ENCODE results near the gene SCGB1C1. TPM values are rescaled to one million over a fixed set of nuclear protein-coding genes. Genes with fewer than 3 reads are reported as not detected.
A peak's percentile ranks its signal among the peaks of the same experiment; 100 is the strongest.

The SCGB1C1 gene
- total and polyA plus RNA-seq, 9 donors = not detected

DNA sequence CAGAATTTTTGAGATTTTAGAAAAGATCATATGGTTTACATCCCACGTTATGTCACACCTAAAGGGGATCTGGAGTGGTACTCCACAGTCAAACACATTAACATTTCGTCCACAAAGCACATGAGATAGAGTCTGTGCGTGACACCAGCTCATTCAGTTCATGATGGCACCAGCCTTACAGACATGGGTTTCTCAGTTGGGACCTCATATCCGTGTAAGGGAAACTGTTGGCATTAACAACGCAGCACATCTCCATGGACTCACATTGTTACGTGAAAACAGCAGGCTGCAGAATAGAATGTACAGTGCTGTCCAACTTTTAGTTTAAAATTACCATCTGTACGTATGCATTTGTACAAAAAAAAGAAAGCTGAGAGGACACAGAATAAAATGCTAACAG is 28.7 kb downstream of the SCGB1C1 start:
- 87 to 91% (median 89%) methylated on average over 7 of the region's 7 CpGs for WGBS, 3 donors
- Histone ChIP-seq H3K4me3 (no peak overlapping the region), H3K36me3 (no peaks in the 10 kb centered on the region), H3K27me3 (no peaks in the 10 kb centered on the region), H3K4me1 (ENCODE audit: insufficient read depth) (no peaks in the 10 kb centered on the region), H3K9me3 (no peaks in the 10 kb centered on the region), H3K27ac (no peak overlapping the region)
- no peak for DNase-seq
- TF ChIP-seq EP300 (IDR thresholded peaks at IDR 0.05) (no peak), POLR2A (IDR thresholded peaks at IDR 0.05) (no peak)
- TF ChIP-seq, protein P1, sequence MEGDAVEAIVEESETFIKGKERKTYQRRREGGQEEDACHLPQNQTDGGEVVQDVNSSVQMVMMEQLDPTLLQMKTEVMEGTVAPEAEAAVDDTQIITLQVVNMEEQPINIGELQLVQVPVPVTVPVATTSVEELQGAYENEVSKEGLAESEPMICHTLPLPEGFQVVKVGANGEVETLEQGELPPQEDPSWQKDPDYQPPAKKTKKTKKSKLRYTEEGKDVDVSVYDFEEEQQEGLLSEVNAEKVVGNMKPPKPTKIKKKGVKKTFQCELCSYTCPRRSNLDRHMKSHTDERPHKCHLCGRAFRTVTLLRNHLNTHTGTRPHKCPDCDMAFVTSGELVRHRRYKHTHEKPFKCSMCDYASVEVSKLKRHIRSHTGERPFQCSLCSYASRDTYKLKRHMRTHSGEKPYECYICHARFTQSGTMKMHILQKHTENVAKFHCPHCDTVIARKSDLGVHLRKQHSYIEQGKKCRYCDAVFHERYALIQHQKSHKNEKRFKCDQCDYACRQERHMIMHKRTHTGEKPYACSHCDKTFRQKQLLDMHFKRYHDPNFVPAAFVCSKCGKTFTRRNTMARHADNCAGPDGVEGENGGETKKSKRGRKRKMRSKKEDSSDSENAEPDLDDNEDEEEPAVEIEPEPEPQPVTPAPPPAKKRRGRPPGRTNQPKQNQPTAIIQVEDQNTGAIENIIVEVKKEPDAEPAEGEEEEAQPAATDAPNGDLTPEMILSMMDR (IDR thresholded peaks at IDR 0.05) = no peak
- intact Hi-C loops (cut with DNase I) = no loop called here

DNA sequence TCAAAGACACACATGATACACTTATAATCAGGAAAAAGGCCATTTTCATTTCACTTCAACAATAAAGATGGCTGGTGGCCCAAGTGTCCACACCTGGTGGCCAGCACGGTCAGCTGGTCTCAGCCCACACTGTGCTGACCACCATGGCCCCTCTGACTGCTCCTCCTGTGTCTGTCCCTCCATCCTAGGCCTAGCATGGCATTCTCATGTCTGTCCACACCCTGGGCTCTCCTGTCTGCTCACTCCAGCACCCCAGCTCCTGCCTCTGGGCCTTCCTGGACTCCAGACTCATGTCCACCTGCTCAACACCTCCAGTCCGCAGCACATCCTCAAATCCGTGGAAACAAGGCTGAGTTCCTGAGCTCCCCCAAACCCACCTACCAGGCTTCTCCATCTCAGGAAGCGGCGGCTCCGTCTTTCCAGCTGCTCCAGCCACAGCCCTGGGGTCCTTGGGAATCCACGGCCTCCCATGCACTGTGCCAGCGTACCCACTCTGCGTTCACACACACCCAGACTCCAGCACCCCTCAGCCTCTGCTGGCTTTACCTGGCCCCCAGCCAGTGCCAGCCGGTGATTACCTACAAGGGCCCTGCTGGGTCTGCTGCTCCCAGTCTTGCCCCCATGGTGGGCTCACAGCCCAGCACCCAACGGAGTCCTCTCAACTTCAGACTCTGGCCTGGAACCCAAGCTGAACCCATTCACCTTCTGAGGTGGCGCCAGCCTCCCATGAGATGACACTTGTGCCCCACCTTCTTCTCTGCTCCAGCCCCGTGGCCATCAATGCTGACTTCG is 29.3 kb downstream of the SCGB1C1 start:
- H3K27ac ChIP-seq = no peak overlapping the region
- no peak overlapping the region for H3K4me3 ChIP-seq
- TF ChIP-seq POLR2A (IDR thresholded peaks at IDR 0.05) (no peak), EP300 (IDR thresholded peaks at IDR 0.05) (no peak)
- TF ChIP-seq, protein P1 (IDR thresholded peaks at IDR 0.05) = no peak
- peak in 1 of 5 donors; percentile 17 for DNase-seq
- no peaks in the 10 kb centered on the region for H3K9me3 ChIP-seq
- no peaks in the 10 kb centered on the region for H3K4me1 ChIP-seq (ENCODE audit: insufficient read depth)
- intact Hi-C loops (cut with DNase I) = no loop called here
- H3K36me3 ChIP-seq = no peaks in the 10 kb centered on the region
- H3K27me3 ChIP-seq = no peaks in the 10 kb centered on the region
- 89 to 92% (median 90%) methylated on average over 14 of the region's 14 CpGs for WGBS, 3 donors

DNA sequence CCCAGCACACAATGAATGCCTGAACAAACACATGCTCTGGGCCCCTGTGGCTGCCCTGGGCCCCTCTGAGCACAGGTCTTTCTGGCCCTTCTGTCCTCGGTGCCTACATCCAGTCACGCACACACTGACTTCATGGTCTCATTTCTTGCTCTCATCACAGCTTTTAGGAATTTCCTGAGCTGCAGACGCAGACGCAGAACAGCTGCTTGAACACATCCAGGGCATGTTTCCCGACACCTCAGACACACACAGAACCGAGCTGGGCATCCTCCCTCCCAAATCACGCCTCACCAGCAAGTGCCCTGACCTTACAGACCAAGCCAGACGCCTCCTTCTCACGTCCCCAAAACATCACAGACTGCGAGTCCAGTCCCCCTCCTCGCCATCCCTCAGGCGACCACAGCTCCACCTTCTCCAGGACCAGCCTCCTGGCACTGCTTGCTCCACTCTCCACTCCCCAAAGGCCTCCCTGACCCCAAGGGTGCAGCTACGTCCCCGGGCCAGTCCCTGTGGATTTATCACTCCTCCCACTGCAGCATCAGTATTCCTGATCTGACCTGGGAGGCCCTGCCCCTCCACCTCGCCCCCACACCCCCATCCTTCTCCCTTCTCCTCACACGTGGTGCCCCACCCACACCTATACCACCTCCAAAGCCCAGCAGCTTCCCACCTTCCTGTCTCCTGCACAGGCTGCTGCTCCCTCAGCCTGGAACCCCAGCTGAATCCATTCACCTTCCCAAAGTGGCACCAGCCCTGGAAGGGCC is 30.3 kb downstream of the SCGB1C1 start:
- H3K27ac ChIP-seq = no peak overlapping the region
- no peaks in the 10 kb centered on the region for H3K9me3 ChIP-seq
- no peaks in the 10 kb centered on the region for H3K27me3 ChIP-seq
- no peak overlapping the region for H3K4me3 ChIP-seq
- TF ChIP-seq POLR2A (IDR thresholded peaks at IDR 0.05) (no peak), EP300 (IDR thresholded peaks at IDR 0.05) (no peak)
- TF ChIP-seq, protein P1 (IDR thresholded peaks at IDR 0.05) = no peak
- 68 to 73% (median 71%) methylated on average over 16 of the region's 16 CpGs for WGBS, 3 donors
- H3K36me3 ChIP-seq = no peaks in the 10 kb centered on the region
- DNase-seq = peak in 1 of 5 donors; percentile 15
- no peaks in the 10 kb centered on the region for H3K4me1 ChIP-seq (ENCODE audit: insufficient read depth)
- intact Hi-C loops (cut with DNase I) = no loop called here

DNA sequence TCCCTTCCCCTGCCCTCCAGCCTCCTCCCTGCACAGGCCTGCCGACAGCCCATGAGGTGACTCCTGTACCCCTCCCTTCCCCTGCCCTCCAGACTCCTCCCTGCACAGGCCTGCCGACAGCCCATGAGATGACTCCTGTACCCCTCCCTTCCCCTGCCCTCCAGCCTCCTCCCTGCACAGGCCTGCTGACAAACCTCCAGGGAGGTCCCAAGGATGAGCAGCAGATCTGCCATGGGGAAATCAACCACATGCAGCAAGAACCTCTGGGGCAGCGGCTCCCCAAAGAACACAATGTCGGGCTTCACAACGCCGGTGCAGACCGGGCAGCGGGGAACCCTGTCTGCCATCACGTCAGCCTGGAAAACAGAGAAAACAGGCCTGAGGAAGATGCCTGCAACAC is 31.0 kb downstream of the SCGB1C1 start:
- H3K36me3 ChIP-seq = no peaks in the 10 kb centered on the region
- H3K27ac ChIP-seq = no peak overlapping the region
- H3K9me3 ChIP-seq = no peaks in the 10 kb centered on the region
- no peaks in the 10 kb centered on the region for H3K27me3 ChIP-seq
- no peak for TF ChIP-seq POLR2A (IDR thresholded peaks at IDR 0.05)
- TF ChIP-seq EP300 (IDR thresholded peaks at IDR 0.05) = no peak
- TF ChIP-seq, protein P1 (IDR thresholded peaks at IDR 0.05) = no peak
- no peaks in the 10 kb centered on the region for H3K4me1 ChIP-seq (ENCODE audit: insufficient read depth)
- peak in 1 of 5 donors; percentile 8 for DNase-seq
- WGBS, 3 donors = 84 to 96% (median 92%) methylated on average over 7 to 9 of the region's 9 CpGs
- H3K4me3 ChIP-seq = no peak overlapping the region
- intact Hi-C loops (cut with DNase I) = no loop called here

Data from ovary (tissue), 9 donors.